SJSA1 (cell line): Measurements from ENCODE around the gene THAP10. TPM values are rescaled to one million over a fixed set of nuclear protein-coding genes. Genes with fewer than 3 reads are reported as not detected.

Source experiments
- DNase-seq, 2 experiments: peaks; one replicate each; pipeline ENCODE4 v3.0.0-alpha.2; 2015 to 2020; ENCODE audit warnings: low spot score in 2 of 2, low read depth in 1 of 2
- H3K27ac ChIP-seq: fragments of 250-450 bp; sonication (Bioruptor Pico); 2 replicates; pipeline ENCODE4 v1.5.1; 2020; ENCODE audit warnings: mild to moderate bottlenecking, moderate library complexity
- H3K27me3 ChIP-seq: fragments of 250-450 bp; sonication (Bioruptor Pico); replicated peaks from 2 replicates; pipeline ENCODE4 v1.5.1; 2020; ENCODE audit warnings: mild to moderate bottlenecking, moderate library complexity
- H3K36me3 ChIP-seq: fragments of 250-450 bp; sonication (Bioruptor Pico); 2 replicates; pipeline ENCODE4 v1.5.1; 2020; ENCODE audit warnings: mild to moderate bottlenecking
- H3K4me1 ChIP-seq: fragments of 250-450 bp; sonication (Bioruptor Pico); replicated peaks from 2 replicates; pipeline ENCODE4 v1.6.1; 2021; ENCODE audit warnings: mild to moderate bottlenecking
- H3K4me3 ChIP-seq: fragments of 250-450 bp; sonication (Bioruptor Pico); 2 replicates; pipeline ENCODE4 v1.5.1; 2020; ENCODE audit warnings: mild to moderate bottlenecking
- H3K9me3 ChIP-seq: fragments of 250-450 bp; sonication (Bioruptor Pico); replicated peaks from 2 replicates; pipeline ENCODE4 v1.5.1; 2020; ENCODE audit warnings: mild to moderate bottlenecking
- total RNA-seq: library from RNA; depleted of rRNA; stranded (reverse); fragments of >200 nt; shearing (Covaris generic); gene quantifications from 2 replicates; pipeline ENCODE4 v1.2.3, GENCODE V29; 2014

Gene THAP10
- total RNA-seq, 1 experiment from 2014 or later = 3.9 TPM

GRCh38 chr15:70854666-70854976 lies 37.6 kb downstream of the THAP10 start:
- Histone ChIP-seq H3K27ac (peak overlapping the region; percentile 84), H3K27me3 (no peaks in the 10 kb centered on the region), H3K4me1 (peaks cover 62% of the 10 kb centered on the region), H3K9me3 (no peaks in the 10 kb centered on the region), H3K36me3 (peaks cover 33% of the 10 kb centered on the region), H3K4me3 (peak overlapping the region; percentile 99)
- DNase-seq = no peak

GRCh38 chr15:70853973-70854665 lies 38.1 kb downstream of the THAP10 start, which contains the start of gene LARP6:
Gene LARP6, minus strand, starts transcription at chr15:70854157. Its CDS starts 69 bp downstream, at chr15:70854088.
- H3K9me3 ChIP-seq = no peaks in the 10 kb centered on the region
- H3K36me3 ChIP-seq = peaks cover 38% of the 10 kb centered on the region
- DNase-seq = peak; percentile 70 to 71
- H3K4me3 ChIP-seq = peak within 1 kb of the TSS; percentile 99
- peak within 1 kb of the TSS; percentile 84 for H3K27ac ChIP-seq
- H3K4me1 ChIP-seq = peaks cover 62% of the 10 kb centered on the region
- H3K27me3 ChIP-seq = no peaks in the 10 kb centered on the region

GRCh38 chr15:70853318-70853972 lies 38.8 kb downstream of the THAP10 start:
- Histone ChIP-seq H3K4me1 (peaks cover 62% of the 10 kb centered on the region), H3K4me3 (peak overlapping the region; percentile 99), H3K9me3 (no peaks in the 10 kb centered on the region), H3K27me3 (no peaks in the 10 kb centered on the region), H3K36me3 (peaks cover 41% of the 10 kb centered on the region), H3K27ac (peak overlapping the region; percentile 84)
- DNase-seq = peak; percentile 63

GRCh38 chr15:70852501-70853317 lies 39.5 kb downstream of the THAP10 start:
- H3K4me3 ChIP-seq = peak overlapping the region; percentile 99
- peaks cover 56% of the 10 kb centered on the region for H3K4me1 ChIP-seq
- peak in 1 of 2 experiments; percentile 41 for DNase-seq
- no peaks in the 10 kb centered on the region for H3K9me3 ChIP-seq
- H3K36me3 ChIP-seq = peaks cover 42% of the 10 kb centered on the region
- H3K27ac ChIP-seq = peak overlapping the region; percentile 84
- no peaks in the 10 kb centered on the region for H3K27me3 ChIP-seq

- H3K36me3 ChIP-seq = peaks cover 44% of the 10 kb centered on the region
- H3K4me1 ChIP-seq = peaks cover 48% of the 10 kb centered on the region
- H3K4me3 ChIP-seq = no peak overlapping the region
- H3K27me3 ChIP-seq = no peaks in the 10 kb centered on the region
- peak overlapping the region; percentile 84; the same call in 1 of the 2 replicates for H3K27ac ChIP-seq
- no peak for DNase-seq
- H3K9me3 ChIP-seq = no peaks in the 10 kb centered on the region
Measured at GRCh38 chr15:70851889-70852288, 40.3 kb downstream of the THAP10 start.

DNA sequence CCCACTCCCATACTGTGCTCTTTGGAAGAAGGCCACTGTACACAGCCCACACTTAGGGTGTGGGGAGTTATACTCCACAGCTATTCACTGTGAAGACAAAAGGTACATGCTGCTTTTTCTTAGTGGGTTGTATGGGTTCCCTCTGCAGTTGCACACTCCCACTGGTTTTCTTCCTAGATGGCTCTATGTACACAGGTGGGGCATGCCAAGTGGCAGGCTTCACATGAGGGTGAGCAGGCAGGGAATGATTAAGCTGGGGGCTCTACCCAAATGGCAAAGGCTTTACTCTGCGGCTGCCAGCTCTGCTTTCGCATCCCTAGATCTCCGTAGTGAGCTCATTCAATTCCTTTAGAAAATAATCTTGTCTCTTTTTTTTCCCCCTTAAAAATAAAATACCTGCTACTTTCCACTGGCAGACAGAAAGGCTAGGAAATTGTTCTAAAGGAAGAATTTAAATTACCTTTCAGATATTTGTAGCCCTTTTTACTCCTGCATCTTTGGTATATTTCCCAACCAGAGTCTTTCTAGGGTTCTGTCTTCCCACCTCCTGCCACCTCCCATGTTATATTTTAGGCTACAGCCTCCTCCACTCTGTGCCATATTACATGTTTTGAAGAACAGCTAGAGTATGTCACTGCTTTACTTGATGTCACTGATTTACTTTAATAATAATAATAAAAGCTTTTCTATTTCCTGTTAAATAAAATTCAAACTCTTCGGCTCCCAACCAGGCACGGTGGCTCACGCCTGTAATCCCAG lies 46.5 kb downstream of the THAP10 start:
- H3K4me1 ChIP-seq = no peaks in the 10 kb centered on the region
- DNase-seq = no peak
- no peak overlapping the region for H3K4me3 ChIP-seq

GRCh38 chr15:70837476-70837875 lies 54.8 kb downstream of the THAP10 start:
- H3K36me3 ChIP-seq = peaks cover 42% of the 10 kb centered on the region
- H3K27me3 ChIP-seq = no peaks in the 10 kb centered on the region
- H3K9me3 ChIP-seq = no peaks in the 10 kb centered on the region
- peaks cover 31% of the 10 kb centered on the region for H3K4me1 ChIP-seq
- no peak overlapping the region for H3K4me3 ChIP-seq
- H3K27ac ChIP-seq = no peak overlapping the region
- no peak for DNase-seq

More for the DNA sequence above, 46.5 kb downstream of the THAP10 start:
- peaks cover 28% of the 10 kb centered on the region for H3K36me3 ChIP-seq
- no peaks in the 10 kb centered on the region for H3K27me3 ChIP-seq
- H3K27ac ChIP-seq = no peak overlapping the region
- H3K9me3 ChIP-seq = no peaks in the 10 kb centered on the region

DNA sequence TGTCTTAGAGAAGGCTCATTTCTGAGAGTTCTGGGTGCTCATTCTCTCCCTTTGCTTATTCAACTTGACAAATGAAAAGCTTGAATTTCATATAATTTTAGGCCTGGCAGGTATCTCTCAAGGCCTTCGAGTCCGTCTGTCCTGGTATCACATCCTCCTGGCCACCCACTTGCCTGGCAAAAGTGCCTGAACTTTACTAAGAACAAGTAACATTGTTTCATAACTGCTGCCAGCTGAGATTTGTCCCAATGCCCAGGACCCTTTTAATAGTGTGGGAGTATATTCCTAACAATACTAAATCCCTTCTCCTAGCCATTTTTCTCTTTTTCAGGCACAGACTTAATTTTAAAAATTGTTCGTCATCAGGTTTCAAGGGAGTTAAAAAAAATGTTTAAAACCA lies 56.4 kb downstream of the THAP10 start:
- Histone ChIP-seq H3K27me3 (no peaks in the 10 kb centered on the region), H3K4me3 (no peak overlapping the region), H3K4me1 (peaks cover 31% of the 10 kb centered on the region), H3K36me3 (peaks cover 56% of the 10 kb centered on the region), H3K27ac (no peak overlapping the region), H3K9me3 (no peaks in the 10 kb centered on the region)
- DNase-seq = peak in 1 of 2 experiments; percentile 18

DNA sequence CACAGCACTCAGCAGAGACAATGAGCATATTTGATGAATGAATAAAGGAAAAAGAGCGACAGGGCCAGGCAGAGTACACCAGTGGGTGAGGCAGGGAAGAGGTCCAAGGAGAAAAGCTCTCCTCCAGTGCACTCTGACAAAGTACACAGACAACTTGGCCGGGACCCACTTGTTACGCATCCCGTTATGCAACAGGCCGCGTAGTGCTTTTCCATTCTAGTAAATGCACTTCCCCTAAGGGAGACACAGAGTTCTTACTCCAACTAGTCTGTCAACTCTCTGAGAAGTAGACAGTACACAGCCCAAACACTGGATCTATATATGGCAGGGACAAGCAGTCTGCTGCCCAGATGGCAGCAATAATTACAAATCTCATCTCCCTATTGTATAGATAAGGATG lies 56.8 kb downstream of the THAP10 start:
- Histone ChIP-seq H3K36me3 (peaks cover 60% of the 10 kb centered on the region), H3K4me1 (peaks cover 31% of the 10 kb centered on the region), H3K4me3 (no peak overlapping the region), H3K27ac (no peak overlapping the region), H3K27me3 (no peaks in the 10 kb centered on the region), H3K9me3 (no peaks in the 10 kb centered on the region)
- DNase-seq = no peak

- Histone ChIP-seq H3K9me3 (no peaks in the 10 kb centered on the region), H3K4me1 (peaks cover 31% of the 10 kb centered on the region), H3K27ac (peak overlapping the region; percentile 75; the same call in 1 of the 2 replicates), H3K36me3 (peaks cover 64% of the 10 kb centered on the region), H3K27me3 (no peaks in the 10 kb centered on the region), H3K4me3 (no peak overlapping the region)
- no peak for DNase-seq
Measured at GRCh38 chr15:70834999-70835398, 57.2 kb downstream of the THAP10 start.

- peak overlapping the region; percentile 75 for H3K27ac ChIP-seq
- peak; percentile 76 to 78 for DNase-seq
- H3K27me3 ChIP-seq = no peaks in the 10 kb centered on the region
- H3K4me3 ChIP-seq = no peak overlapping the region
- peaks cover 23% of the 10 kb centered on the region for H3K4me1 ChIP-seq
- H3K36me3 ChIP-seq = peaks cover 65% of the 10 kb centered on the region
- no peaks in the 10 kb centered on the region for H3K9me3 ChIP-seq
Measured at GRCh38 chr15:70833861-70834765, 58.1 kb downstream of the THAP10 start.

DNA sequence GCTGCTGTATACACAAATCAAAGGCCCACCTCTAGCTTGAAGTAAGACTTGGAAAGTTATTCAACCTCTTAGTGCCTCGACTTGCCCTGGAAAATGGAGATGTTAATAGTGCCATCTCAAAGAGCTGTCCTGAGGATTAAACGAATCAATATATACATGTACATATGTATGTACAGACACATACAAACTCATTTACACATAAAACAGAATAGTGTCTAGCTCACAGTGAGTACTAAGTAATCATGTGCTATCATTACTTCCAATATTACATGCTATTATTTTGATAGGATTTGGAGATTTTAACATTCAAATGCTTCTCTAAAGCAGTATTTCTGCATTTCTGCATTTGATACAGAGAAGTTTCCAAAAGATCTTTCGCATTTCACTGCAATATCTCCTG lies 58.8 kb downstream of the THAP10 start:
- Histone ChIP-seq H3K4me3 (no peak overlapping the region), H3K27ac (peak overlapping the region; percentile 75), H3K27me3 (no peaks in the 10 kb centered on the region), H3K9me3 (no peaks in the 10 kb centered on the region), H3K36me3 (peaks cover 65% of the 10 kb centered on the region), H3K4me1 (peaks cover 20% of the 10 kb centered on the region)
- DNase-seq = no peak
